ENCODE measurements around the gene CCDC182.

GRCh38 chr17:57782062-57782490, 37.0 kb upstream of the CCDC182 start:
- TF ChIP-seq SUZ12 (IDR thresholded peaks at IDR 0.05; ENCODE audit: extremely low read depth, insufficient read depth, insufficient read length) (no peak), YY1 (IDR thresholded peaks at IDR 0.05; ENCODE audit: insufficient read depth, insufficient read length) (no peak)

All from NT2/D1 (cell line).